ENCODE data around the gene GSKIP. TPM values are rescaled to one million over a fixed set of nuclear protein-coding genes. Genes with fewer than 3 reads are reported as not detected.
A peak's percentile ranks its signal among the peaks of the same experiment; 100 is the strongest.

The GSKIP gene
- total RNA-seq, 1 experiment from 2014 or later: 31.8 TPM

DNA sequence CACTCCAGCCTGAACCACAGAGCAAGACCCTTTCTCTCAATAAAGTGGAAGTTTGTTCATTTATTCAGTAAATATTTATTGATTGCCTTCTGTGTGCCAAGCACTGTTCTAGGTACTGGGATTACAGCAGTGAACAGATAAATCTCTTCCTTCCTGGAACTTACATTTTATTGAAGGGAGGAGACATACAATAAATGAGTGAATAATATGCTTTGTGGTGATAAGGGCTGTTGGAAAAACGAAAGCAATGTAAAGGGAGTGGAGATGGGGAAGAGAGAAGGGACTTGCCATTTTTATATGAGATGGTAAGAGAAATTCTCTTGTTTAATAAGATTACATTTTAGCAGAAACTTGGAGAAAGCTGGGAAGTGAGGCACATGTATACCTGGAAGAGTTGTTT is 1.6 kb downstream of the GSKIP start:
- in situ Hi-C loops (cut with HindIII; ENCODE audit: low pct_unique_long_range_greater_than_20kb, low sequenced_read_pairs): no loop called here
- DNase-seq (ENCODE audit: low read depth, low spot score): no peak

- in situ Hi-C loops (cut with HindIII; ENCODE audit: low pct_unique_long_range_greater_than_20kb, low sequenced_read_pairs): no loop called here
- no peak for DNase-seq (ENCODE audit: low read depth, low spot score)
Measured at GRCh38 chr14:96368534-96368933, 5.2 kb downstream of the GSKIP start.

DNA sequence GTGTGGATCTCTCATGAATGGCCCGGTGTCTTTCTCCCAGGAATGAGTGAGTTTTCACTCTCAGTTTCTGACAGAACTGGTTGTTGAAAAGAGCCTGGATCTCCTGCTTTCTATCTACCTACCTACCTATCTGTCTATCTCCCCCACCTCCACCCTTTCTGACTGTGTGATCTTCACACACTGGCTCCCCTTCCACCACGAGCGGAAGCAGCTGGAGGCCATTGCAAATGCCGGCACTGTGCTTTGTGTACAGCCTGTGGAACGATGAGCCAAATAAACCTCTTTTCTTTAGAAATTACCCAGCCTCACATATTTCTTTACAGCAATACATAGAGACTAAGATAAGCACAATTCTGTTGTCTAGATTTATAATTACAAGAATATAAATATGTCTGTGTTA is 7.2 kb downstream of the GSKIP start:
- in situ Hi-C loops (cut with HindIII; ENCODE audit: low pct_unique_long_range_greater_than_20kb, low sequenced_read_pairs): no loop called here
- no peak for DNase-seq (ENCODE audit: low read depth, low spot score)

- in situ Hi-C loops (cut with HindIII; ENCODE audit: low pct_unique_long_range_greater_than_20kb, low sequenced_read_pairs): no loop called here
- DNase-seq (ENCODE audit: low read depth, low spot score): no peak
Measured at GRCh38 chr14:96373538-96373937, 10.2 kb downstream of the GSKIP start.

DNA sequence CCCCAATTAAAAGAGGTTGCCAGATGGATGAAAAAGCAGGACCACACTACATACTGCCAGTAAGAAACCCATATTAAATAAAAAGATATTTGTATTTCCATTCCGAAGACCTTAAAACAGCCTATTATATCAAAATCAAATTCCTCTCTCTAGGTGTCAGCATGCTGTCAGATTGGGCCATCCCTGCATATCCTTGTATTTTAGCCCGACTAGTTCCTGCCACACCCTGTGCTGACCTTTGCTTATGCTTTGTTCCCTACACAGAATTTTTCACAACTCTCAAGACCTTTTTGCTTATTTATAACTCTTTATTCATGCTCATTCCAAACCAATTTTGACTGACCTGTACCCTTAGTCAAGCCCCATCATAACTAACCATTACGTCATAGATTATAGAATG is 12.8 kb downstream of the GSKIP start:
- DNase-seq (ENCODE audit: low read depth, low spot score): no peak
- in situ Hi-C loops (cut with HindIII; ENCODE audit: low pct_unique_long_range_greater_than_20kb, low sequenced_read_pairs): no loop called here

- no peak for DNase-seq (ENCODE audit: low read depth, low spot score)
- in situ Hi-C loops (cut with HindIII; ENCODE audit: low pct_unique_long_range_greater_than_20kb, low sequenced_read_pairs): no loop called here
Measured at GRCh38 chr14:96380735-96381134, 17.4 kb downstream of the GSKIP start.

DNA sequence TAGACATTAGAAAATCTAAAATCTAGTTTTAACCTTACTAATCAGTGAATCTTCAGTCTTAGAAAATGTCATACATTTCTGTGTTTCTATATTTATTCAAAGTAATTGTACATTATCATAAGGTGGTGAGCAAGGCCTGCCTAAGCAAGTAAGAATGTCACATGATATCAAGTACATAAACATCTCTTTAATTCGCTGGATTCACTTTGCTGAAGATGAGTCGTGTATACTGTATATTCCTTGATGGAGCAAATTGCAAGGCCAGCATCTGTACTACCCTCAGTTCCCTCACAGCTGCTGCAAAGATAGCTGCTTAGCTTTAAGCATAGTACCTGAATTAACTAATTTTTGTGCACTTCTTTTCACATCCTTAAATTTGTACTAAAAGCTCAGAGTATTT is 20.1 kb downstream of the GSKIP start:
- DNase-seq (ENCODE audit: low read depth, low spot score): peak; percentile 8
- in situ Hi-C loops (cut with HindIII; ENCODE audit: low pct_unique_long_range_greater_than_20kb, low sequenced_read_pairs): no loop called here

DNA sequence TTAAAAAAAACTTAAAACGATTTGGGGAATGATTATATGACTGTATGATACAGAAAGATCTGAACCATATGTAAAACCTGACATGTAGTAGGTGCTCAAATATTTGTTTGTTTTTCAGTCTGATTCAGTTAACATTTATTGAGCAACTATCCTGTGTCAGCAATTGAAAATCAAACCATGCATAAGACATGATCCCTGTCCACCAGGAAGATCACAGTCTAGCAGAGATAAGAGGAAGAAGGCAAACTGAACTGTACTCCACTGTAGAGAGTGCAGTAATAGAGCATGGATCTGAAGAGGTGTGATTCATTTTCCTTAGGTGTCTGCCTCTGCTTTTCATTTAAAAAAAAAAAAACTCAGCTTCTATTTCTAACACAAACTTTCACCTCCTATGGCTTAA is 20.7 kb downstream of the GSKIP start:
- in situ Hi-C loops (cut with HindIII; ENCODE audit: low pct_unique_long_range_greater_than_20kb, low sequenced_read_pairs): no loop called here
- DNase-seq (ENCODE audit: low read depth, low spot score): no peak

- in situ Hi-C loops (cut with HindIII; ENCODE audit: low pct_unique_long_range_greater_than_20kb, low sequenced_read_pairs): no loop called here
- DNase-seq (ENCODE audit: low read depth, low spot score): no peak
Measured at GRCh38 chr14:96384740-96385139, 21.4 kb downstream of the GSKIP start.

- in situ Hi-C loops (cut with HindIII; ENCODE audit: low pct_unique_long_range_greater_than_20kb, low sequenced_read_pairs): no loop called here
- DNase-seq (ENCODE audit: low read depth, low spot score): peak; percentile 29
Measured at GRCh38 chr14:96385385-96385784, 22.1 kb downstream of the GSKIP start.

- no peak for DNase-seq (ENCODE audit: low read depth, low spot score)
- in situ Hi-C loops (cut with HindIII; ENCODE audit: low pct_unique_long_range_greater_than_20kb, low sequenced_read_pairs): no loop called here
Measured at GRCh38 chr14:96390965-96391292, 27.6 kb downstream of the GSKIP start.

DNA sequence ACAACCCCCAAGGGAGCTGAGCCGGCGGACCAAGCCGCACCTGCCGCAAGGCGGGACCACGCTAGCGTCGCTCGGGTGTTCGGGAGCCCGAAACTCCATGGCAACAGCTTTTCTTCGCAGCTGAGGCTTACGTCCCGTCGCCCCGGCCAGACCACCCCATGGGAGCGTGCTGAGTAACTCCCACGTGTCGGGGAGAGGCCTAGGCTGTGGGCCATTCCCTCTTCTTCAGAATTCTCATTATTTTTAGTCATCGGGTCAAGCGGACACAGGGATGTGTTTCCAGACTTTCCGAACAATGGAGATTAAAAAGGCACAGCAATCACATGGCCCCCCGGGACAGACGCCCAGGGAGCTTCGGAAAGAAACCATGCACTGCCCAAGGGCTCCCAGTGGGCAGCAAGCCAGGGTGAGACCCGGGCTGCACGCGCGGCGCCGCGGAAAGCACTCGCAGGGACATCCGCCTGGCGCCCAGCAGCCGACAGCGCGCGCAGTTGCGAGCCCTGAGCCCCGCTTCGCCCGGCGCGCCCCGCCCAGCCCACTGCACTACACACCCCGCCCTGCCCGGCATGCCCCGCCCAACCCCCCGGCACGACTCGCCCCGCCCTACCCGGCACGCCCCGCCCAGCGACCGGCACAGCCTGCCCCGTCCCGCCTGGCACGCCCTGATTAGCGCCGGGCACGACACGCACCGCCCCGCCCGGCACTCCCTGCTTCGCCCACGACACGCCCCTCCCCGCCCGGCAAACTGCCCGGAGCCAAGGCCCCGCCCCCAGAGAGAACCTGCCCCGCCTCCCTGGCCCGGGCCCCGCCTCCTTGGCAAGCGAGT is 28.2 kb downstream of the GSKIP start:
- peak; percentile 94 for DNase-seq (ENCODE audit: low read depth, low spot score)
- in situ Hi-C loops (cut with HindIII; ENCODE audit: low pct_unique_long_range_greater_than_20kb, low sequenced_read_pairs): no loop called here

GRCh38 chr14:96393071-96393691 is 29.9 kb downstream of the GSKIP start:
- DNase-seq (ENCODE audit: low read depth, low spot score): no peak
- in situ Hi-C loops (cut with HindIII; ENCODE audit: low pct_unique_long_range_greater_than_20kb, low sequenced_read_pairs): no loop called here

DNA sequence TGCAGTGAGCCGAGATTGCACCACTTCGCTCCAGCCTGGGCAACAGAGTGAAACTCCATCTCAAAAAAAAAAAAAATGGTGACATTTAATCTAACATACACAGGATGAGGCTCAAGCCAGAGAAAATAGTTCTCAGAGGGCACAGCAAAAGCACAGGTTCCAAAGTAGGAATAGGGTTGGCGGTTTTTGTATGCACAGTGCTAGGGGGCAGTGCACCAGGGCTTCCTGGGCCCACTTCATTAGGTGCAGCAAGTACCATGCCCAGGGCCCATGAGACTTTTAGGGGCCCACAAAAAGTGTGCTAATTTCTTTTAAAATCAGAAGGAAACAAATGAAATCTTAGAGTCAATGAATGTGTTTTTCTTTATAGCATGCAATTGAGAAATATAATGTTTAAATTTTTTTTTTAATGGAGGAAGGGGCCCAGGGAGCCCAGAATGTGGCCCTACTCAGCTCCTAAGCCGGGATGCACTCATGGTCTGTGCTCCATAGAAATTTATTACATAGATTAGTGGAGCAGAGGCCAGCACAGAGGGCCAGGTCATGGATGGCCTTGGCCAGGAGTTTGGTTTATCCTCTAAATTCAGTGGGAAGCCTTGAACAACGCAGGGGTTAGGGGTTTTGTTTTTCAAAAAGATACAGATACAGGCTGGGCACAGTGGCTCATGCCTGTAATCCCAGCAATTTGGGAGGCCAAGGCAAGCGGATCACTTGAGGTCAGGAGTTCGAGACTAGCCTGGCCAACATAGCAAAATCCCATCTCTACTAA is 30.9 kb downstream of the GSKIP start:
- in situ Hi-C loops (cut with HindIII; ENCODE audit: low pct_unique_long_range_greater_than_20kb, low sequenced_read_pairs): no loop called here
- no peak for DNase-seq (ENCODE audit: low read depth, low spot score)

GRCh38 chr14:96398432-96398831 is 35.1 kb downstream of the GSKIP start:
- in situ Hi-C loops (cut with HindIII; ENCODE audit: low pct_unique_long_range_greater_than_20kb, low sequenced_read_pairs): no loop called here
- DNase-seq (ENCODE audit: low read depth, low spot score): no peak

GRCh38 chr14:96398921-96399320 is 35.6 kb downstream of the GSKIP start:
- DNase-seq (ENCODE audit: low read depth, low spot score): no peak
- in situ Hi-C loops (cut with HindIII; ENCODE audit: low pct_unique_long_range_greater_than_20kb, low sequenced_read_pairs): no loop called here

GRCh38 chr14:96399405-96399804 is 36.1 kb downstream of the GSKIP start:
- in situ Hi-C loops (cut with HindIII; ENCODE audit: low pct_unique_long_range_greater_than_20kb, low sequenced_read_pairs): no loop called here
- no peak for DNase-seq (ENCODE audit: low read depth, low spot score)

DNA sequence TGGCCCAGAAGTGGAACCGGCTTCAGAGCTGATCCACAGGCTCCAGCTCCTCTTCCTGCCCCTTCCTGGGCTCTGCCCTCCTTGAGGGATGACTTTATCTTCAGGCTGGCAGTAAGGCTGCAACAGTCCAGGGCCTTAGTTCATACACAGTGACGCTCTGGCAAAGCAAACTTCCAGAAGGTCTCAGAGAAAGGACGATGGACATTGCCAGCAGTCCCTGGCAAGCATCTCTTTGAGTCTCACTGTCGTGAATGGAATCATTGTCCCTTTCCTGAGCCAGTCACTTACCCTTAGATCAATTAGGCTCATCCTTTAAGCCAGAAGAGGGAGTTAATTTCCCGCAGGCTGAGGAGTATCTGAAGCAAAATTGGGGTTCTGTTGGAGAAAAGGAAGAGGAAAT is 37.2 kb downstream of the GSKIP start:
- no peak for DNase-seq (ENCODE audit: low read depth, low spot score)
- in situ Hi-C loops (cut with HindIII; ENCODE audit: low pct_unique_long_range_greater_than_20kb, low sequenced_read_pairs): loop anchor here (25.0 kb wide), 1 partner anchor 88 kb away; no protein-coding TSS in a partner anchor

DNA sequence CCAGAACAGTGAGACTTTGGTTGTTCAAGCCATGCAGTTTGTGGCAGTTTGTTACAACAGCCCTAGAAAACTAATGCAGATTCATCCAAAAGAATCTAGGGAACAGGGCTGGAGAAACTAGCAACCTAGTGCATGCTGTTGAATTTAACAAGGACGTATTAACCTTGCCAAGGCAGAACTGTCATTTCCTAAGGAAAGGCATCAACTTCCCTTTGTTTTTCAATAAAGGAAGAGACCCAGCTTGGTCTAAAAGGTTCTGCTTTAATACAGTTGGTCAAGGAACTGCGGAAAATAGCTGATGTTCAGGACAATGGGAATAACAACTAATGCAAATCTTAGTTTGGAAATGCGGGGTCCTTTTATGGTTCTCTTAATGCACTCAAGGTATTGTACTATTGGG is 40.1 kb downstream of the GSKIP start:
- in situ Hi-C loops (cut with HindIII; ENCODE audit: low pct_unique_long_range_greater_than_20kb, low sequenced_read_pairs): loop anchor here (25.0 kb wide), 1 partner anchor 91 kb away; no protein-coding TSS in a partner anchor

More for the DNA sequence above, 40.1 kb downstream of the GSKIP start:
- no peak for DNase-seq (ENCODE audit: low read depth, low spot score)
